IMR-90 (cell line): ENCODE data around the gene AGBL2. TPM values are rescaled to one million over a fixed set of nuclear protein-coding genes. Genes with fewer than 3 reads are reported as not detected.

Experiments used
- ATAC-seq: fragments of 200-7000 bp; cut with Tn5 transposase; 2 replicates; pipeline ENCODE4 v1.9.1; 2020; ENCODE audit warnings: low read depth, mild to moderate bottlenecking, moderate library complexity
- BruUV-seq: library from RNA; stranded (reverse); fragments of 400-500 nt; replicated peaks from 2 replicates; lab custom pipeline; 2021; lab: Mats Ljungman, UMichigan
- CTCF ChIA-PET: fragments of 300-600 bp; formaldehyde crosslinking; extraction: SDS; loops from one replicate; lab custom pipeline; 2021; ENCODE audit warnings: antibody characterized with exemption; lab: Yijun Ruan, JAX
- POLR2A ChIA-PET: fragments of 300-600 bp; sonication (Branson Sonifier 250); formaldehyde crosslinking; loops from one replicate; lab custom pipeline; 2022; ENCODE audit warnings: antibody characterized with exemption; ENCODE audit not compliant: unreplicated experiment; lab: Charles Lee
- DNase-seq: peaks from one replicate; pipeline ENCODE4 v3.0.0; 2013
- H2AFZ ChIP-seq: replicated peaks from 2 replicates; pipeline ENCODE3; 2013; ENCODE audit warnings: low read length, mild to moderate bottlenecking; ENCODE audit not compliant: poor library complexity
- H2AK5ac ChIP-seq: 2 replicates; pipeline ENCODE4 v1.6.1; 2013; ENCODE audit warnings: low read depth, low read length, inconsistent platforms
- H2AK9ac ChIP-seq: replicated peaks from 2 replicates; pipeline ENCODE3; 2013; ENCODE audit warnings: mild to moderate bottlenecking, low read depth, low read length, moderate library complexity; ENCODE audit not compliant: poor library complexity
- H2BK120ac ChIP-seq: 2 replicates; pipeline ENCODE4 v1.6.1; 2013; ENCODE audit warnings: low read depth, low read length, inconsistent platforms
- H2BK15ac ChIP-seq: 3 replicates; pipeline ENCODE4 v1.6.1; 2013; ENCODE audit warnings: low read depth, low read length, inconsistent platforms
- H2BK20ac ChIP-seq: 2 replicates; pipeline ENCODE4 v1.6.1; 2013; ENCODE audit warnings: low read depth, mild to moderate bottlenecking, inconsistent platforms, low read length, moderate library complexity
- H2BK5ac ChIP-seq: 2 replicates; pipeline ENCODE4 v1.6.1; 2013; ENCODE audit warnings: mild to moderate bottlenecking, low read depth, low read length, inconsistent platforms; ENCODE audit not compliant: poor library complexity, severe bottlenecking
- H3K14ac ChIP-seq: replicated peaks from 2 replicates; pipeline ENCODE4 v1.6.1; 2013; ENCODE audit warnings: low read depth, low read length, inconsistent platforms
- H3K18ac ChIP-seq: 2 replicates; pipeline ENCODE4 v1.6.1; 2013; ENCODE audit warnings: low read depth, low read length, control low read depth
- H3K23ac ChIP-seq: 2 replicates; pipeline ENCODE4 v1.6.1; 2013; ENCODE audit warnings: low read depth, low read length, inconsistent platforms
- H3K27ac ChIP-seq: 2 replicates; pipeline ENCODE4 v1.5.1; 2013; ENCODE audit warnings: mild to moderate bottlenecking, control low read depth, low read length; ENCODE audit not compliant: insufficient read depth
- H3K27me3 ChIP-seq: 2 replicates; pipeline ENCODE4 v1.6.1; 2013; ENCODE audit warnings: low read length; ENCODE audit not compliant: control insufficient read depth, insufficient read depth
- H3K36me3 ChIP-seq: 2 replicates; pipeline ENCODE4 v1.6.1; 2013; ENCODE audit warnings: low read length, mixed read lengths; ENCODE audit not compliant: control insufficient read depth, insufficient read depth
- H3K4ac ChIP-seq: 2 replicates; pipeline ENCODE4 v1.6.1; 2013; ENCODE audit warnings: low read depth, low read length, inconsistent platforms
- H3K4me1 ChIP-seq: 2 replicates; pipeline ENCODE4 v1.6.1; 2013; ENCODE audit warnings: low read length, mixed read lengths; ENCODE audit not compliant: control insufficient read depth, insufficient read depth
- H3K4me2 ChIP-seq: 2 replicates; pipeline ENCODE4 v1.6.1; 2013; ENCODE audit warnings: low read depth, mild to moderate bottlenecking, control low read depth, low read length, moderate library complexity
- H3K4me3 ChIP-seq: 2 replicates; pipeline ENCODE4 v1.5.1; 2013; ENCODE audit warnings: low read depth, mild to moderate bottlenecking, control low read depth, low read length, moderate library complexity; ENCODE audit not compliant: insufficient read depth
- H3K56ac ChIP-seq: 2 replicates; pipeline ENCODE4 v1.6.1; 2013; ENCODE audit warnings: low read length, inconsistent platforms; ENCODE audit not compliant: insufficient read depth; ENCODE audit errors: extremely low read depth
- H3K79me1 ChIP-seq, 2 experiments: 2 replicates each; pipeline ENCODE4 v1.6.1; 2013; ENCODE audit warnings: low read length in 2 of 2, inconsistent platforms in 1 of 2, low read depth in 1 of 2
- H3K9ac ChIP-seq: 2 replicates; pipeline ENCODE4 v1.6.1; 2013; ENCODE audit warnings: low read depth, low read length, control low read depth
- H3K9me1 ChIP-seq: 2 replicates; pipeline ENCODE4 v1.6.1; 2013; ENCODE audit warnings: low read length, inconsistent platforms; ENCODE audit not compliant: insufficient read depth
- H3K9me3 ChIP-seq: 2 replicates; pipeline ENCODE4 v1.6.1; 2013; ENCODE audit warnings: low read length; ENCODE audit not compliant: control insufficient read depth, insufficient read depth
- H4K20me1 ChIP-seq: 2 replicates; pipeline ENCODE4 v1.6.1; 2013; ENCODE audit warnings: low read length, inconsistent platforms; ENCODE audit not compliant: insufficient read depth
- H4K5ac ChIP-seq: 2 replicates; pipeline ENCODE4 v1.6.1; 2013; ENCODE audit warnings: mild to moderate bottlenecking, low read depth, low read length, control low read depth
- H4K8ac ChIP-seq, 2 experiments: 2 replicates each; pipeline ENCODE4 v1.6.1; 2013; ENCODE audit warnings: low read depth in 2 of 2, low read length in 2 of 2, control low read depth in 1 of 2, inconsistent platforms in 1 of 2
- H4K91ac ChIP-seq: 2 replicates; pipeline ENCODE4 v1.6.1; 2013; ENCODE audit warnings: low read depth, low read length, inconsistent platforms; ENCODE audit not compliant: insufficient read depth
- CEBPB ChIP-seq: IDR thresholded peaks from 2 replicates; pipeline ENCODE4 v1.6.1; 2012; ENCODE audit warnings: low read depth, low read length, improper control_type of control experiment
- MAFK ChIP-seq: IDR thresholded peaks from 2 replicates; pipeline ENCODE4 v1.6.1; 2012; ENCODE audit warnings: low read depth, low read length, improper control_type of control experiment
- MXI1 ChIP-seq: IDR thresholded peaks from 2 replicates; pipeline ENCODE4 v1.6.1; 2012; ENCODE audit warnings: low read depth, mild to moderate bottlenecking, low read length, moderate library complexity, borderline replicate concordance
- RAD21 ChIP-seq: IDR thresholded peaks from 2 replicates; pipeline ENCODE4 v1.6.1; 2012; ENCODE audit warnings: low read length, improper control_type of control experiment
- SMC3 ChIP-seq: fragments of 150-350 bp; IDR thresholded peaks from 2 replicates; pipeline ENCODE4 v1.6.1; 2016; ENCODE audit warnings: low read depth, mild to moderate bottlenecking, antibody characterized with exemption, low read length, moderate library complexity
- WGBS, 2 experiments: methylation state at CpG; one replicate each; pipeline versions ENCODE4 v1.1.5 to v1.1.7; 2013; ENCODE audit warnings: missing lambda C conversion rate in 2 of 2; ENCODE audit not compliant: insufficient read length in 1 of 2; ENCODE audit errors: extremely low coverage in 2 of 2; 5-methylcytosine and 5-hydroxymethylcytosine counted together
- dilution Hi-C: fragments of 300-500 bp; cut with HindIII; formaldehyde crosslinking; loops from one replicate; pipeline ENCODE4 v1.14.3; 2018; ENCODE audit warnings: low sequenced_read_pairs; ENCODE audit not compliant: unreplicated experiment
- in situ Hi-C: fragments of 300-500 bp; cut with MboI; formaldehyde crosslinking; loops from 3 replicates; pipeline ENCODE4 v1.14.3; 2019; ENCODE audit warnings: low sequenced_read_pairs, inconsistent platforms, mixed read lengths
- intact Hi-C: fragments of 100-400 bp; cut with micrococcal nuclease; formaldehyde crosslinking; loops from 2 replicates; pipeline ENCODE4 v1.10.0; 2022
- polyA plus RNA-seq, 3 experiments: library from polyadenylated mRNA; depleted of rRNA; stranded (reverse); fragments of >200 nt; gene quantifications; 2 replicates each; pipeline ENCODE4 v1.2.3, GENCODE V29; 2012; ENCODE audit warnings: low replicate concordance in 1 of 3
- total RNA-seq: library from RNA; depleted of rRNA; stranded (reverse); fragments of >200 nt; gene quantifications from 2 replicates; pipeline ENCODE4 v1.2.3, GENCODE V29; 2012

AGBL2 gene
- total and polyA plus RNA-seq, 2 of the 4 experiments (the other 2 are of a cell fraction) = 0.36 to 1.2 TPM

DNA sequence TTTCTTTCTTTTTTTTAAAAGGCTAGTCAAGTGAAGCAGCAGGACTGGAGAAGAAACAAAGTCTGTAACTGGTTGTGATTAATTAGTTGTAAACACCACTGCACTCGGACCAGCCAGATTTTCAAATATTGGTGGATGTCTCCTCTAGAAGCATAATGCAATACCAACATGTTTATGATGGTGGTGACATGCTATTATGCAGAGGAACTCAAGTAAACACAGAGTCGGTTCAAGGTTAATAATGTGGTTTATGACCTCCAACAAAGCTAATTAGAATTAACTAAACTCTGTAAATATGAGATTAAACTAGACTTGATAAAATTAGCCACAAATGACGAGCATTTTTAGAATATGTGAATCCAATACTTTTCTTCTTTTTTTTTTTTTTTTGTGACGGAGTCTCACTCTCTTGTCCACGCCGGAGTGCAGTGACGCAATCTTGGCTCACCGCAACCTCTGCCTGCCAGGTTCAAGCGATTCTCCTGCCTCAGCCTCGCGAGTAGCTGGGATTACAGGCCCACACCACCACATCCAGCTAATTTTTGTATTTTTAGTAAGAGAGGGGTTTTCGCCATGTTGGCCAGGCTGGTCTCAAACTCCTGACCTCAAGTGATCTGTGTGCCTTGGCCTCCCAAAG is 11.8 kb upstream of the AGBL2 start:
- H4K20me1 ChIP-seq = peaks cover 20% of the 10 kb centered on the region
- peaks cover 6% of the 10 kb centered on the region for H3K9me1 ChIP-seq
- H3K14ac ChIP-seq = no peak overlapping the region
- H3K4me2 ChIP-seq = no peak overlapping the region
- H2BK15ac ChIP-seq = no peak overlapping the region
- no peak overlapping the region for H2BK5ac ChIP-seq
- H3K18ac ChIP-seq = no peak overlapping the region
- H3K9me3 ChIP-seq = peaks cover 2% of the 10 kb centered on the region; the same call in 1 of the 2 replicates
- no TSS peak for BruUV-seq
- H3K9ac ChIP-seq = no peak overlapping the region
- H2AK9ac ChIP-seq = no peak overlapping the region
- H2BK20ac ChIP-seq = no peak overlapping the region
- H3K36me3 ChIP-seq = peaks cover 54% of the 10 kb centered on the region
- H3K4me3 ChIP-seq = no peak overlapping the region
- H3K27me3 ChIP-seq = no peaks in the 10 kb centered on the region
- intact Hi-C loops = loop anchor here (5.0 kb wide), 1 partner anchor 35 kb away; no protein-coding TSS in a partner anchor
- H2BK120ac ChIP-seq = no peak overlapping the region
- peaks cover 22 to 52% of the 10 kb centered on the region in 2 experiments; a peak in 3 of 4 replicates for H3K79me1 ChIP-seq
- H4K5ac ChIP-seq = no peak overlapping the region
- ChIA-PET CTCF (interaction anchor here (0.6 to 1.1 kb wide), 3 partner anchors 10 to 121 kb away, joined by 3 to 5 read pairs (median 4); partner anchors contain the start of gene NUP160), POLR2A (interaction anchor here (0.5 kb wide), 1 partner anchor 23 kb away, joined by 5 read pairs; no protein-coding TSS in a partner anchor)
- no peak for ATAC-seq
- no peak overlapping the region for H4K91ac ChIP-seq
- H3K56ac ChIP-seq = no peak overlapping the region
- no peak overlapping the region for H2AK5ac ChIP-seq
- H2AFZ ChIP-seq = no peak overlapping the region
- H3K4ac ChIP-seq = no peak overlapping the region
- in situ Hi-C loops = loop anchor here (25.0 kb wide), 1 partner anchor 940 kb away; no protein-coding TSS in a partner anchor
- no peak for DNase-seq
- WGBS, 2 experiments = 100% methylated on average over 1 of the region's 12 CpGs; no CpG with 5 or more reads in 1 of the 2 experiments
- H4K8ac ChIP-seq = no peak overlapping the region
- TF ChIP-seq CEBPB (0 out of 2 replicates have a peak, but pooled peaks have one; percentile 14), RAD21 (no peak), MAFK (no peak), MXI1 (no peak), SMC3 (no peak)
- dilution Hi-C loops = no loop called here
- H3K4me1 ChIP-seq = peaks cover 2% of the 10 kb centered on the region; the same call in 1 of the 2 replicates
- H3K23ac ChIP-seq = no peak overlapping the region
- no peak overlapping the region for H3K27ac ChIP-seq
